ENCODE results near the gene DBNDD1. TPM values are rescaled to one million over a fixed set of nuclear protein-coding genes. Genes with fewer than 3 reads are reported as not detected.
A peak's percentile ranks its signal among the peaks of the same experiment; 100 is the strongest.

DBNDD1 gene
- total RNA-seq, 2 donors from 2014 or later, result 10.9 to 14.8 TPM

DNA sequence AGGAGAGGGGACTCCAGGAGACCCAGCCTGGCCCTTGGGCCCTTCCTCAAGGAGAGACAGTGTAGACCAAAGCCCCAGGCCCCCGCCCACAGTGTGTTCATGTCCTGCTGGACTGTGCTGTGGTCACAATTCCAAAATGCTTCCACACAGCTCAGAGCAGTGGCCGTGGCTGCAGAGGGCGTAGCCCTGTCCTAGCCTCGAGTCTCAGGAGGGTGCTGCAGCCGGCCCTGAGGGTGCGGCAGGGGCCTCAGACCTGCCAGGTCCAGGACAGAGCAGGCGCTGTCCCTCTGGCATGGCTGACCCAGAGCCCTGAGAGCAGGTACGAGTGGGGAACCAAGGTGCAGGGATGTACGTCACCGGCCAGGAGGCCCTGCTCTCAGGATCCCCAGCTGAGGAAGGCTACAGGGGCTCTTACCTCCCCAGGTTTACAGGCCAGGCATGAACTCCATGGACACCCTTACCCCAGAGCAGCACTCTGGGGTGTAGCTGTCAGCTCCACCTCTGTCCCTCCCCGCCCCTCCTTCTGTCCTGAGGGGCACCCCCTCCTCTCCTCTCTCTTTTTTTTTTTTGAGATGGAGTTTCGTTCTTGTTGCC is 7.3 kb downstream of the DBNDD1 start:
- ATAC-seq (no peak), DNase-seq (no peak)
- Histone ChIP-seq H3K27ac (no peak overlapping the region), H3K27me3 (no peaks in the 10 kb centered on the region), H3K4me3 (no peak overlapping the region), H3K9me3 (no peaks in the 10 kb centered on the region), H3K4me1 (no peaks in the 10 kb centered on the region), H3K36me3 (replicated peaks in 1 of 2; ENCODE audit: insufficient read depth in 1 of 2, low read depth in 2 of 2) (no peaks in the 10 kb centered on the region)
- TF ChIP-seq POLR2A (IDR thresholded peaks at IDR 0.05) (no peak), CTCF (IDR thresholded peaks at IDR 0.05) (no peak)
- 87 to 91% methylated on average over 2 to 11 of the region's 12 CpGs for WGBS, 2 donors
- intact Hi-C loops (cut with DNase I), result no loop called here

GRCh38 chr16:90011508-90011819 is 7.8 kb downstream of the DBNDD1 start:
- Histone ChIP-seq H3K4me3 (no peak overlapping the region), H3K27me3 (no peaks in the 10 kb centered on the region), H3K27ac (no peak overlapping the region), H3K36me3 (replicated peaks in 1 of 2; ENCODE audit: insufficient read depth in 1 of 2, low read depth in 2 of 2) (no peaks in the 10 kb centered on the region), H3K4me1 (no peaks in the 10 kb centered on the region), H3K9me3 (no peaks in the 10 kb centered on the region)
- ATAC-seq (no peak), DNase-seq (no peak)
- TF ChIP-seq CTCF (IDR thresholded peaks at IDR 0.05) (no peak), POLR2A (IDR thresholded peaks at IDR 0.05) (no peak)
- intact Hi-C loops (cut with DNase I), result no loop called here
- WGBS, 2 donors, result 58% methylated on average over 2 of the region's 11 CpGs; no CpG with 5 or more reads in 1 of the 2 donors

DNA sequence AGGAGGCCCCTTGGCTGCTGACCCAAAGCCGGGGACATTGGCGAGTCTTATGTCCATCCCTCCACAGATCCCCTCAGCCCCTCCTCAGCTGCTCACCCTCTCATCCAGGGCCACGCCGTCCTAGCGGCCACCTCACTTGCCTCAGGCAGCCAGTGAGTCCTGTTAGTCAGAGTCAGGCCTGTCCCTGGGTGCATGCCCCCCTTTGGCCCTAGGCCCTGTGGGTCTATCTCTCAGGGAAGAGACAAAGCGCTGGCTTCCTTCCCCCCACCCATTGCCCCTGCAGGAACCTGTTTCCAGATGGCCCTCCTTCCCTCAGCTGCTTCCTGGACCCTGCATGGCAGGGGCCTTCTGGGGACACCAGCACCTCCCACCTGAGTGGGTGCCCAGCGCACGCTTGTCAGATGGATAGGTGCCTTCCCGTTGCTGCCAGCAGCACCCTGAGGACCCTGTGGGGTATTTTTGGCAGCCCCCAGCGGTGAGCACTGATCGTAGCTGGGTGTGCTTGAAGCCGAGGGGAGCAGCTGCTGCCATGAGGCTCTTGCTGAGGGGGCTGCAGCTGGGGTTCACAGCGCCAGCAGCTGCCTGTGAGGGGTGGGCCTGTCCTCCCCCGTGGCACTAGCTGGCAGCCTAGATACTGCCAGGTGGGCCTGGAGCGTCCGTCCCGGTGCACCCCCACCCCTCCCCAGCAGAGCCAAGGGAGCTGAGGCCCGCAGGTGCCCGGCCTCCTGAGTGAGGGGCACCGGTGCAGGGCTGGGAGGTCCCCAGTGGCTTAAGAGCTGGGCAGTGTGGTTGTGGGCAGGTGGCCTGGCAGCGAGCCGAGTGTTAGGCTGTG is 8.4 kb downstream of the DBNDD1 start:
- Histone ChIP-seq H3K4me3 (no peak overlapping the region), H3K27me3 (no peaks in the 10 kb centered on the region), H3K4me1 (no peaks in the 10 kb centered on the region), H3K27ac (no peak overlapping the region), H3K36me3 (replicated peaks in 1 of 2; ENCODE audit: insufficient read depth in 1 of 2, low read depth in 2 of 2) (no peaks in the 10 kb centered on the region), H3K9me3 (no peaks in the 10 kb centered on the region)
- no peak for TF ChIP-seq CTCF (IDR thresholded peaks at IDR 0.05)
- no peak for TF ChIP-seq POLR2A (IDR thresholded peaks at IDR 0.05)
- WGBS, 2 donors, result 83 to 84% methylated on average over 9 to 14 of the region's 22 CpGs
- no peak for ATAC-seq
- intact Hi-C loops (cut with DNase I), result no loop called here
- no peak for DNase-seq

DNA sequence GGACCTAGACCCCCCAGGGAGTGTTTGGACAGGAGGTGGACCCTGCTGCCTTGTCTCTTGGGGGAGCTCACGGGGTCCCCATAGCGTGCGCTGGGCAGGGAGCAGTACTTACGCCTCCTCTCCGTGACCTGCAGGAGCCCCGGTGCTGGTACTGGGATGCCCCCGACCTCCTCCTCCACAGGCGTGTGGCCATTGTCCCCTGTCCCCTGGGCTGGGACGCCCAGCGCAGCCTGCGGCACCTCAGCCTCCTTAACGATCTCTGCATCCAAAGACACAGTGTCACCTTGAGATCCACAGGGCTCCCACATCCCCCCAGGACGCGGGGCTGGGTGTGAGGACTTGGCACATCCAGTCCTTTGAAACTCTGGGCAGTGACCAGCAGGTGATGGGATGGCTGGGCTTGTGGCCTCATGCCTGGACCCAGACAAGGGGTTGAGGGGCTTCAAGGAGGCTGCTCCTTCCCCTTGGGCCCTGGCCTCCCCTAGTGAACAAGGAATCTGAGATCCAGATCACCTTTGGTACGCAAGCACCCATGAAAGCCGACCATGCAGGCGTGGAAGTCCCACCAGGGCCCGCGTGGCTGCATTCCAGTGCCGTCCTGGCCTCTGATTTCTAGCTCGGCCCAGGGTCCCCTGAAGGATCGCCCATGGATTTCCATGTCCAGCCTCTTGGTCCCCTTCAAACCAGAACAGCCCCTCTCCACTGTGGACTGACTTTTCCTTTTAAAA is 9.9 kb downstream of the DBNDD1 start:
- no peak overlapping the region for H3K27ac ChIP-seq
- DNase-seq (no peak), ATAC-seq (peak; percentile 18)
- no peaks in the 10 kb centered on the region for H3K4me1 ChIP-seq
- no peaks in the 10 kb centered on the region for H3K36me3 ChIP-seq (replicated peaks in 1 of 2; ENCODE audit: insufficient read depth in 1 of 2, low read depth in 2 of 2)
- H3K27me3 ChIP-seq, result no peaks in the 10 kb centered on the region
- intact Hi-C loops (cut with DNase I), result no loop called here
- TF ChIP-seq POLR2A (IDR thresholded peaks at IDR 0.05) (no peak), CTCF (IDR thresholded peaks at IDR 0.05) (no peak)
- 82 to 87% methylated on average over 8 to 22 of the region's 22 CpGs for WGBS, 2 donors
- no peaks in the 10 kb centered on the region for H3K9me3 ChIP-seq
- no peak overlapping the region for H3K4me3 ChIP-seq

All from body of pancreas (tissue), 4 donors.